H1 (cell line): ENCODE data around the gene NEDD4. TPM values are rescaled to one million over a fixed set of nuclear protein-coding genes. Genes with fewer than 3 reads are reported as not detected.

Experiments used
- CTCF ChIA-PET: fragments of 300-600 bp; sonication (Branson Sonifier 250); formaldehyde crosslinking; loops from one replicate; lab custom pipeline; 2021; ENCODE audit not compliant: partially characterized antibody; lab: Charles Lee
- POLR2A ChIA-PET: fragments of 300-600 bp; sonication (Branson Sonifier 250); formaldehyde crosslinking; loops from one replicate; lab custom pipeline; 2021; ENCODE audit warnings: inconsistent platforms; ENCODE audit not compliant: partially characterized antibody; lab: Charles Lee
- DNase-seq, 2 experiments: peaks; one replicate each; pipeline versions ENCODE4 v3.0.0 to v3.0.0-alpha.2; 2010 to 2022; ENCODE audit warnings: low spot score in 2 of 2, low read depth in 1 of 2, mixed read lengths in 1 of 2
- FAIRE-seq: peaks from 2 replicates; lab custom pipeline; 2011; peaks lifted over from hg19 to GRCh38; lab: Jason Lieb, UNC
- H2AFZ ChIP-seq: 2 replicates; pipeline ENCODE4 v1.8.1; 2012; ENCODE audit warnings: low read length, inconsistent platforms
- H2AK5ac ChIP-seq: 2 replicates; pipeline ENCODE4 v1.6.1; 2013; ENCODE audit warnings: low read depth, low read length
- H2BK120ac ChIP-seq: replicated peaks from 2 replicates; pipeline ENCODE3; 2013; ENCODE audit warnings: low read depth, low read length, inconsistent platforms
- H2BK12ac ChIP-seq: 2 replicates; pipeline ENCODE4 v1.6.1; 2013; ENCODE audit warnings: low read depth, low read length
- H2BK15ac ChIP-seq: 2 replicates; pipeline ENCODE4 v1.6.1; 2013; ENCODE audit warnings: low read length
- H2BK20ac ChIP-seq: 2 replicates; pipeline ENCODE4 v1.6.1; 2013; ENCODE audit warnings: low read length
- H2BK5ac ChIP-seq: 2 replicates; pipeline ENCODE4 v1.6.1; 2013; ENCODE audit warnings: low read depth, low read length
- H3K14ac ChIP-seq: 2 replicates; pipeline ENCODE4 v1.6.1; 2013; ENCODE audit warnings: inconsistent platforms; ENCODE audit not compliant: insufficient read length
- H3K18ac ChIP-seq: 2 replicates; pipeline ENCODE4 v1.6.1; 2013; ENCODE audit warnings: low read length; ENCODE audit errors: extremely low read depth
- H3K23ac ChIP-seq: 2 replicates; pipeline ENCODE4 v1.6.1; 2013; ENCODE audit warnings: inconsistent platforms; ENCODE audit not compliant: insufficient read length
- H3K23me2 ChIP-seq: 2 replicates; pipeline ENCODE4 v1.6.1; 2013; ENCODE audit warnings: low read depth, low read length
- H3K27ac ChIP-seq: 2 replicates; pipeline ENCODE4 v1.6.1; 2011; ENCODE audit warnings: low read depth, low read length, inconsistent platforms
- H3K27me3 ChIP-seq, 4 experiments: replicated peaks in 1 of 4; 1 replicate in 1 of 4; 2 replicates in 3 of 4; pipeline versions ENCODE4 v1.6.1 to v1.8.1; 2011 to 2013; ENCODE audit warnings: low read length in 3 of 4, mild to moderate bottlenecking in 3 of 4, inconsistent platforms in 2 of 4, mixed read lengths in 2 of 4, moderate library complexity in 1 of 4; ENCODE audit not compliant: control insufficient read depth in 3 of 4, insufficient read depth in 3 of 4; ENCODE audit errors: extremely low read depth in 1 of 4
- H3K36me3 ChIP-seq, 4 experiments: 2 replicates each; pipeline versions ENCODE4 v1.6.1 to v1.8.1; 2011 to 2013; ENCODE audit warnings: mild to moderate bottlenecking in 4 of 4, low read length in 3 of 4, moderate library complexity in 2 of 4, control low read depth in 1 of 4, inconsistent platforms in 1 of 4; ENCODE audit not compliant: insufficient read depth in 4 of 4, control insufficient read depth in 2 of 4
- H3K4ac ChIP-seq: replicated peaks from 2 replicates; pipeline ENCODE3; 2013; ENCODE audit warnings: low read length, low read depth, mixed read lengths, inconsistent platforms; ENCODE audit not compliant: insufficient read length
- H3K4me1 ChIP-seq, 4 experiments: replicated peaks in 1 of 4; 1 replicate in 1 of 4; 2 replicates in 3 of 4; pipeline versions ENCODE4 v1.6.1 to v1.8.1; 2011 to 2013; ENCODE audit warnings: low read length in 3 of 4, inconsistent platforms in 2 of 4, mixed read lengths in 1 of 4; ENCODE audit not compliant: insufficient read depth in 4 of 4, control insufficient read depth in 3 of 4
- H3K4me2 ChIP-seq, 2 experiments: 2 replicates each; pipeline versions ENCODE4 v1.6.1 to v1.8.1; 2011 to 2013; ENCODE audit warnings: low read depth in 2 of 2, low read length in 2 of 2, control low read depth in 1 of 2, inconsistent platforms in 1 of 2, mild to moderate bottlenecking in 1 of 2; ENCODE audit not compliant: insufficient read depth in 1 of 2
- H3K4me3 ChIP-seq, 4 experiments: fragments of 200-600, 300-600 bp in 1 of 4; sonication (generic), shearing (Covaris generic), sonication (Bioruptor Twin) in 1 of 4; 2 replicates each; pipeline versions ENCODE4 v1.5.1 to v1.8.1; 2011 to 2016; ENCODE audit warnings: low read length in 4 of 4, low read depth in 3 of 4, control low read depth in 2 of 4, inconsistent platforms in 2 of 4, mild to moderate bottlenecking in 2 of 4, mixed read lengths in 1 of 4, moderate library complexity in 1 of 4; ENCODE audit not compliant: insufficient read depth in 2 of 4; ENCODE audit errors: extremely low read depth in 1 of 4
- H3K56ac ChIP-seq: replicated peaks from 2 replicates; pipeline ENCODE3; 2013; ENCODE audit warnings: low read depth, mild to moderate bottlenecking, mixed read lengths, low read length, inconsistent platforms; ENCODE audit not compliant: insufficient read length
- H3K79me1 ChIP-seq: 2 replicates; pipeline ENCODE4 v1.6.1; 2013; ENCODE audit warnings: low read depth, low read length, control low read depth
- H3K79me2 ChIP-seq, 2 experiments: 2 replicates each; pipeline versions ENCODE4 v1.6.1 to v1.8.1; 2012 to 2013; ENCODE audit warnings: low read length in 2 of 2, mild to moderate bottlenecking in 2 of 2, inconsistent platforms in 1 of 2; ENCODE audit not compliant: insufficient read depth in 2 of 2, control insufficient read depth in 1 of 2
- H3K9ac ChIP-seq, 4 experiments: replicated peaks in 1 of 4; 1 replicate in 1 of 4; 2 replicates in 3 of 4; pipeline versions ENCODE4 v1.6.1 to v1.8.1; 2011 to 2013; ENCODE audit warnings: low read depth in 3 of 4, low read length in 3 of 4, control low read depth in 2 of 4, mild to moderate bottlenecking in 2 of 4, moderate library complexity in 2 of 4, inconsistent platforms in 1 of 4; ENCODE audit errors: extremely low read depth in 1 of 4
- H3K9me3 ChIP-seq, 2 experiments: 2 replicates each; pipeline versions ENCODE4 v1.6.1 to v1.8.1; 2012 to 2013; ENCODE audit warnings: mild to moderate bottlenecking in 2 of 2, moderate library complexity in 2 of 2, control low read depth in 1 of 2, inconsistent platforms in 1 of 2, low read depth in 1 of 2, low read length in 1 of 2, mixed read lengths in 1 of 2; ENCODE audit not compliant: insufficient read depth in 2 of 2
- H4K20me1 ChIP-seq, 2 experiments: replicated peaks in 1 of 2; 2 replicates each; pipeline versions ENCODE3 to v1.8.1; 2011 to 2013; ENCODE audit warnings: inconsistent platforms in 2 of 2, low read length in 2 of 2, mild to moderate bottlenecking in 1 of 2; ENCODE audit not compliant: insufficient read depth in 2 of 2, control insufficient read depth in 1 of 2
- H4K5ac ChIP-seq: 2 replicates; pipeline ENCODE4 v1.6.1; 2013; ENCODE audit warnings: low read length, low read depth, mixed read lengths, inconsistent platforms; ENCODE audit not compliant: insufficient read length
- H4K8ac ChIP-seq: 2 replicates; pipeline ENCODE4 v1.8.0; 2013; ENCODE audit warnings: mild to moderate bottlenecking, moderate library complexity, low read length, inconsistent platforms; ENCODE audit not compliant: insufficient read depth; ENCODE audit errors: extremely low read depth
- H4K91ac ChIP-seq: replicated peaks from 2 replicates; pipeline ENCODE3; 2013; ENCODE audit warnings: low read length, mixed read lengths, inconsistent platforms; ENCODE audit not compliant: insufficient read length
- BRCA1 ChIP-seq: IDR thresholded peaks from 2 replicates; pipeline ENCODE4 v1.6.1; 2012; ENCODE audit warnings: low read depth, low read length, improper control_type of control experiment
- CEBPB ChIP-seq: IDR thresholded peaks from 2 replicates; pipeline ENCODE4 v1.6.1; 2012; ENCODE audit warnings: low read depth, low read length
- CHD2 ChIP-seq: IDR thresholded peaks from 2 replicates; pipeline ENCODE4 v1.6.1; 2012; ENCODE audit warnings: low read length, improper control_type of control experiment
- POLR2AphosphoS5 ChIP-seq: IDR thresholded peaks from 2 replicates; pipeline ENCODE4 v1.6.1; 2011; ENCODE audit warnings: low read depth, low read length
- POU5F1 ChIP-seq: IDR thresholded peaks from 2 replicates; pipeline ENCODE4 v1.6.1; 2011; ENCODE audit warnings: low read depth, mild to moderate bottlenecking, low read length, moderate library complexity
- RFX5 ChIP-seq: IDR thresholded peaks from 2 replicates; pipeline ENCODE4 v1.6.1; 2011; ENCODE audit warnings: low read depth, low read length, improper control_type of control experiment, borderline replicate concordance
- ZNF274 ChIP-seq: IDR thresholded peaks from 2 replicates; pipeline ENCODE4 v1.7.0; 2012; ENCODE audit warnings: low read length, borderline replicate concordance; ENCODE audit errors: extremely low read depth
- WGBS, 2 experiments: shearing (Covaris generic) in 1 of 2; methylation state at CpG; one replicate each; pipeline versions ENCODE4 v1.1.6 to v1.1.7; 2013 to 2015; ENCODE audit warnings: low lambda C conversion rate in 2 of 2, mixed read lengths in 2 of 2, inconsistent platforms in 1 of 2, low coverage in 1 of 2, missing lambda C conversion rate in 1 of 2; ENCODE audit not compliant: insufficient replicate concordance in 2 of 2, insufficient coverage in 1 of 2, insufficient read length in 1 of 2; ENCODE audit errors: extremely low coverage in 1 of 2, missing lambda C conversion rate in 1 of 2; 5-methylcytosine and 5-hydroxymethylcytosine counted together
- polyA plus RNA-seq, 7 experiments: library from polyadenylated mRNA; depleted of rRNA in 3 of 7; stranded (reverse) in 5 of 7; unstranded in 2 of 7; fragments of >200 nt in 5 of 7; fragments of 200-250 nt in 2 of 7; gene quantifications; 1 replicate in 5 of 7; 2 replicates in 1 of 7; 4 replicates in 1 of 7; pipeline versions ENCODE4 v1.2.1 to v1.2.3, GENCODE V29; 2011 to 2013; ENCODE audit warnings: missing spikeins in 2 of 7, mixed read lengths in 2 of 7
- total RNA-seq: library from RNA; stranded (reverse); fragmentation: NEBNext Ultra II Directional; extraction: Animal tissue kit (Norgen Biotek cat#: 25700); gene quantifications from 2 replicates; pipeline ENCODE4 v1.2.1, GENCODE V29; 2021

Gene NEDD4
- total and polyA plus RNA-seq, 2 of the 8 experiments (the other 6 are each of a cell fraction or from before 2014, with no cell fraction given) = 0.95 to 3.9 TPM

DNA sequence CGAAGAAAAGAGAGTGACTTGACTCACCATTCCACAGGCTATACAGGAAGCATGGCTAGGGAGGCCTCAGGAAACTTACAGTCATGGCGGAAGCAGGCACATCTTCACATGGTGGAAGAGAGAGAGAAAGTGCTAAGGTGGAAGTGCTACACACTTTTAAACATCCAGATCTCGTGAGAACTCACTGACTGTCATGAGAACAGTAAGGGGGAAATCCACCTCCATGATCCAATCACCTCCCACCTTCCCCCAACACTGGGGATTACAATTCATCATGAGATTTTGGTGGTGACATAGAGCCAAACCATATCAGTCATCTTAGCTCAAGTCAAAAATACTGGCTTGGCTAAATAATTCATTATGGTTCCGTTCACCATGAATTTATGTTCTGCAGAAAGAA is 45.3 kb upstream of the NEDD4 start:
- Histone ChIP-seq H3K79me1 (no peaks in the 10 kb centered on the region), H4K5ac (no peak overlapping the region), H4K91ac (no peak overlapping the region), H3K14ac (no peak overlapping the region), H2BK20ac (no peak overlapping the region), H3K9ac (no peak overlapping the region; a peak in 1 of 7 replicates), H2BK5ac (no peak overlapping the region), H4K8ac (no peak overlapping the region), H3K56ac (no peak overlapping the region), H3K4me1 (peaks cover 0 to 5% (median 2%) of the 10 kb centered on the region in 4 experiments; a peak in 4 of 7 replicates), H2BK120ac (no peak overlapping the region), H3K4ac (no peak overlapping the region), H3K27ac (no peak overlapping the region), H3K23ac (no peak overlapping the region), H3K4me2 (no peak overlapping the region), H3K4me3 (no peak overlapping the region), H2AK5ac (no peak overlapping the region), H4K20me1 (no peaks in the 10 kb centered on the region), H3K27me3 (no peaks in the 10 kb centered on the region), H3K79me2 (no peaks in the 10 kb centered on the region), H3K36me3 (no peaks in the 10 kb centered on the region), H3K9me3 (no peaks in the 10 kb centered on the region), H3K23me2 (no peaks in the 10 kb centered on the region), H2BK12ac (no peak overlapping the region), H2BK15ac (no peak overlapping the region), H2AFZ (peak overlapping the region; percentile 71; the same call in 1 of the 2 replicates), H3K18ac (no peak overlapping the region)
- POLR2A ChIA-PET = no interaction called here
- no peak for TF ChIP-seq BRCA1
- TF ChIP-seq ZNF274 = no peak
- TF ChIP-seq POLR2AphosphoS5 = no peak
- TF ChIP-seq POU5F1 = no peak
- no peak for TF ChIP-seq RFX5
- no peak for TF ChIP-seq CEBPB
- TF ChIP-seq CHD2 = no peak
- FAIRE-seq = no peak
- CTCF ChIA-PET = interaction anchor here (0.9 kb wide), 1 partner anchor 14 kb away, joined by 4 read pairs; no protein-coding TSS in a partner anchor
- no peak for DNase-seq
- 86% methylated on average over 4 of the region's 4 CpGs; no CpG with 5 or more reads in 1 of the 2 experiments for WGBS, 2 experiments
